Spleen (tissue), 3 donors: ENCODE results near the gene PSD2.

ENCODE experiments used
- POLR2A ChIP-seq, 3 donors: fragments of 450-650 bp; IDR thresholded peaks; one replicate each; pipeline ENCODE4 v1.5.1; 2017; ENCODE audit warnings: antibody characterized with exemption in 3 of 3, mild to moderate bottlenecking in 1 of 3
- POLR2AphosphoS5 ChIP-seq, 3 donors: sonication (generic); formaldehyde crosslinking; IDR thresholded peaks; one replicate each; pipeline ENCODE4 v1.5.1; 2017; ENCODE audit warnings: antibody characterized with exemption in 3 of 3

- TF ChIP-seq POLR2AphosphoS5 (IDR thresholded peaks at IDR 0.05) (no peak), POLR2A (IDR thresholded peaks at IDR 0.05) (no peak)
Measured at GRCh38 chr5:139848508-139849100, 53.0 kb downstream of the PSD2 start.
